GM21723 (cell line): ENCODE measurements around the gene QRFPR.
A peak's percentile ranks its signal among the peaks of the same experiment; 100 is the strongest.
"Not testable (repeated sequence)": the region's sequence is repeated elsewhere in the genome, so short reads cannot be mapped to it uniquely, and the experiment has no call there.

Experiments
- ATAC-seq: cut with Tn5 transposase; IDR thresholded peaks from one replicate; pipeline ENCODE4 v1.9.1; 2021; ENCODE audit warnings: mild to moderate bottlenecking, moderate library complexity; ENCODE audit not compliant: unreplicated experiment

The QRFPR gene

GRCh38 chr4:121380776-121381462 lies at the start of gene QRFPR:
QRFPR (minus strand) TSS chr4:121381018; CDS start chr4:121380647, 371 bp downstream.
- no peak for ATAC-seq

DNA sequence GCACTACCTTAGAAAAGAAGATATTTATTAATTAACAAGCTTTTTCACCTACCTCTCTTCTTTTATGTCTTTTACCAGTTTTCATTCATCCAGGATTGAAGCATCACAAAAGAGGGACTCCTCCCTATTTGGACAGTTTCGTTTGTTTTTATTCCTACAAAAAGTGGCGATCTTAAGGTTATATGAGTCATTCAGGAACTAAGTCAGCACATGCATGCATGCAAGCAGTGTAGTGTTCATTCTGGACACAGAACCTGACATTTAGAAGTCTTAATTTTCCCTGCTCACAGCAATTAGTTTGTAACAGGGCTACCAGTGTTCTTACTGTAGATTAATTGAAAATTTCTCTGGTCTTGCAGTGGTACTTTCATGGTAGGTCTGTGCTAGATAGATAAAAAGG lies 47.9 kb upstream of the QRFPR start:
- ATAC-seq, result no peak

DNA sequence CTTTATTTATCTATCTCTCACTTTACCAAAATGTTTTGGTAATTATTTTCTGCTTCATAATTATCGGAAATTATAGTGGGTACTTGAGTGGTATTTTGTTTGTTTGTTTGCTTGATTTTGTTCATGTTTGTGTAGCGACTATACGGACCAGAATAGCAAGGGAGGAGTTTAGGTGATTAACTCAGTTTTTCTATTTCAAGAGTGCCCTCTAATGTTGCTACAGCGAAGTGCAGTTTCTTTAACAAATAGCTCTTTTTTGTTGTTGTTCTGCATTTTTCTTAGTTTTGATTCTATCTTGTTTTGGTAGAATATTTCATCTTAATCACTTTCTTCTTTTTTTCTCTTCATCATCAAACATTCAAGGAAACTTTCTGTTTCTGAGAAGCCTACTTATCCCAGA lies 40.8 kb upstream of the QRFPR start:
- no peak for ATAC-seq

GRCh38 chr4:121411151-121411744 lies 30.4 kb upstream of the QRFPR start:
- no peak for ATAC-seq

DNA sequence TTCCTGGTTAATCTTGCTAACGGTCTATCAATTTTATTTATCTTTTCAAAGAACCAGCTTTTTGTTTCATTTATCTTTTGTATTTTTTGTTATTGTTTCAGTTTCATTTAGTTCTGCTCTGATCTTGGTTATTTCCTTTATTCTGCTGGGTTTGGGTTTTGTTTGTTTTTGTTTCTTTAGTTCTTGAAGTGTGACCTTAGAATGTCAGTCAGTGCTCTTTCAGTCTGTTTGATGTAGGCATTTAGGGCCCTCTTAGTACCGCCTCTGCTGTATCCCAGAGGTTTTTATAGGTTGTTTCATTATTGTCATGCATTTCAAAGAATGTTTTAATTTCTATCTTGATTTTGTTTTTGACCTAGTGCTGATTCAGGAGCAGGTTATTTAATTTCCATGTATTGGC lies 27.7 kb upstream of the QRFPR start:
- ATAC-seq, result not testable (repeated sequence)

- no peak for ATAC-seq
Measured at GRCh38 chr4:121400632-121401031, 19.8 kb upstream of the QRFPR start.

DNA sequence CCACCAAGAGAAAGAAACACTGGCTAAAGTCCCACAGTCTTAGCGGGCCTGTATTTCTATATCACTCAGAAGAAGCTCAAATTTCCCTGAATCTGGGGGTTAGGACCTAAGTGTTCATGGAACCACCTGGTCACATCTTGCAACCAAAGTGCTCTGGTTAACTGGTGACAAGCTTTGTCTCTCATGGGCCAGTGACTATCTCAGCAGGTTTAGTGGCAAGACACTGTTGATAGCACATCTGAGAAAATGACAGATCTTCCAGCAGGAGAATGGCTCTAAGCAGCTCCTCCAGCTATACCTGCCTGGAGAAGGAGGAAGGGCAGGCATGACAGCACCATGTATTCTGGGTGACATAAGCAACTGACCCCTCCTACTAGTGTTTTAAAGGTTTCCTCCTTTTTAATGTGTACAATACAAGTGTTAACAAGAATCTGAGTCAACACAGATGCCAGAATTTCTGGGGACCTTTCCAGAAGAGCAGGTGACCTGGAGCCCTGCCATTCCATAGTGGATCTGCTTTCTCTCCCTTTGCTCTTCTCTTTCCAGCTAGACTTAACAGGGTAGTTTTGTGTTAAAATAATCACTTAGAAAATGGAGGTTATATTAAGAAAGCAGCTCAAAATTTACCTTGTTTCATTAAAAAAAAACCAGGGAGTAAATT lies 17.3 kb upstream of the QRFPR start:
- ATAC-seq, result no peak

DNA sequence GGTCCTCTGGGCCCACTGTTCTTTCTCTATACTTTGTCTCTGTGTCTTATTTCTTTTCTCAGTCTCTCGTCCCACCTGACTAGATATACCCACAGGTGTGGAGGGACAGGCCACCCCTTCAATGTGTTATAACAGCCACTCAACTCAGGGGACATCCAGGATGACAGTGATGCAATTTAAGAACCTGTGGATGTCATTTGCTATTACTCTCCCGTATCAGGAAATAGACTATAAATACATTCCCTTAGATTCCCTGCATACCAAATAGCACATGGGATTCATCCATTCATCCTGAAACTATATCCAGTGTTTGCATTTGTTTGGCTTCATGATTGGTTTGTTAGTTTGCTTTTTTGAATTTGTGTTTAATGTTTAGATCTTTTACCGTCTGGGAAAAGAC lies 16.6 kb upstream of the QRFPR start:
- ATAC-seq, result no peak

- ATAC-seq, result no peak
Measured at GRCh38 chr4:121392426-121393086, 11.7 kb upstream of the QRFPR start.

DNA sequence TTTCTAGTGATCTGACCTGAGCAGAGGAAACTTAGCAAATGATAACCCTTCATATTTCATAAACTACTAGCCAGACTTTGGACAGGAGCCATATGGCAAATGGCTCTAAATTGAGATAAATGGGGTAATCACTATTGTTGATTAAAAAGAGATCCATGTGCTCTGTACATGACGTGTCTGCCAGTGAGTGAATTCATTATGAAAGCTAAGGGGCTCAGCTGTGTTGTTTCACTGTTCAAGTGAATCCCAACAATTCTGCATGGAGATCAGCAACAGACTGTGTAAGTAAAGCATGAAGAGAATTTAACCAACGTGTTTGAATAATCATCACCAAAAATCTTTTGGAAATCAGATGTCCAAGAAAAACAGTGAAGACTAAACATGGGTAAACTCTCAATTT lies 9.5 kb upstream of the QRFPR start:
- no peak for ATAC-seq

- no peak for ATAC-seq
Measured at GRCh38 chr4:121379276-121379675, 1.5 kb downstream of the QRFPR start.

DNA sequence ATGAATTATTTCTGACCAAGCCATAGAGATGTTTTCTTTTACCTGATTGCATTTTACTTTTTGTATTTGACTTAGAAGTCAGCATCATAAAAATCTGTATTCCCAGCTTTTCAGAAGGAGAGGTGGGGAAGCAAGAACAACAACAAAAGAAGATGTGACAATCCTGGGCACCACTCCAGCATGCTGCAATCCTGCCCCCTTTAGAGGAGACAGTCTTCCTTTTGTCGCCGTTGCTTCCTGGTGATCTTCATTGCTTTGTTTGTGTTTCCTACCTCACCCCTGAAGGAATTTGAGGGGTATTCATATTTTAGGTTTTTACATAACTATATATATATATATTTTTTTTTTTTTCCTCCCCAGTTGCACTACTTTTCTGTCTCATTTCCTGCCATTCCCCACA lies 3.7 kb downstream of the QRFPR start:
- no peak for ATAC-seq

GRCh38 chr4:121376556-121376955 lies 4.3 kb downstream of the QRFPR start:
- no peak for ATAC-seq

DNA sequence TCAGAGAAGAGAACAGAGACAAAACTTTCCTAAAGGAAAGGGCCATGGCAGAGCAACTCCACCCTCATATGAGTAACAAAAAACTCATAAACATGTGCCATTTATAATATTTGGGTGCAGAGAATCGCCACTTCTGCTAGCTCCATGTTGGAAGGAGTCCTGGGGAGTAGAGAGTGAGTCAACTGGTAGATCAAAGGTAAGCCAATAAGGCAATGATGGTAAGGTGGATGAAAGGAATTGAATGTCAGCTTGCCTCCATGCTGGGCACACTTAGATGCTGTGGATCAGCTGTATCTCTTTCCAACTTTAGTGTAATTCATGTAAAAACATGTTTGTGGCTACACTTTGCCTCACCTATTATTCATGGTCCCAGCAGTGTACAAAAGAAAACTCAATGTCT lies 4.7 kb downstream of the QRFPR start:
- ATAC-seq, result no peak

DNA sequence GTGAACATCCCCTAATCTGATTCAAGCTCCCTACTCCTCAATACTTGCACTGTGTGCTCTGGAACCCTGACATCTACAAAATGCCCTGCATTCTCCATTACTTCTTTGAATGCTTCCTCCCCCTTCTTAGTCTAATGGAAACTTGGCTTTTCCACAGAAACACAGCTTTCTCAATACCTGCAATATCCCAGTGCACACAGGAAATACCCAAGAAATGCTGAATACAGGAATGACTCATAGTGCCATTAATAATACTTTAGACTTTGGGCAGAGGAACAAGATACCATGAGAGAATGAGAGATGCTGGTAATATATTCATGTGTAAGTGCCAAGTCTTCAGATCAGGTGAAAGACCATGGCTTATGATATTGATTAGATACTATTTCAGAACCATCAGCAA lies 5.6 kb downstream of the QRFPR start:
- ATAC-seq, result no peak

DNA sequence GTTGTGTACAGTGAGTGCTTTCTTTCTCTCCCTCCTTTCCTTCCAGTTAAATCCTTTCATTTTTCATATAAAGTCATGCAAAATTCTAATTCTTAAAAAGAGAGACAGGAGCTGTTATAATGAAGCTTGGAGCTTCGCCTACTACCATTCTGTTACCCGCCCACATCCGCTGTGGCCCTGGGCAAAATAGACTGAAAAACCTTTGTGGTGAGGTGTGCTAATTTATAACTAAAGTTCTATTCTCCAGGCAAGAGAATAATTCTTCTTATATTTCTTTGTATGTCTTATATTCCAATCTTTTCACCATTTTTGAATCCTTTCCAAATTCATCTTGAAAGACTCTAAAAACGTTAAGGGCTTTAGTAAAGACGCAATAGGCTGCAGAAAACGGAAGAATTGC lies 7.0 kb downstream of the QRFPR start:
- no peak for ATAC-seq

DNA sequence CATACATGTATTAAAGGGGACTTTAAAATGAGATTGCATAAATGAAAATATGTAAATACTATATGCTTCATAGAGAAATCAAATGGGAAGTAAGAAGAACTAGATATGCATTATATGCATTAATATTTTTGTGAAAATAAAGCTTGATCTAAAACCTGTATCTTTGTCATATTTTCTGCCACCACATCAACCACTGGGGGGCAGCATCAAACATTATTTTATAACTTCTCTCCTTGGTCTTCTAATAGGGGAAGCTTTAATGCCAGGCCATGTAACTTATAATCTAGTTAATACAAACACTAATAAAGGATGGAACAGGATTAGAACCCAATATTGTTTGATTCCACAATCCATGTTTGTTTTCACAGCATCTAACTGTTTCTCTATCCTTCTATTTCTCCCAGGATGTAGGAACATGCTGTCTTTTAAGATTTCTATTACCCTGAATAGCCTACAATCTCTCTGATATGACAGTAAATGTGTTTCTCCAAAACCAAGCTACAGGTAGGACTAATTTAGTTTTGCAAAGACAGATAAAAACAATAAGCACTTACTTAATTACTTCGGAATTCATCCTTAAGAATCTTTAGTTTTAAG lies 10.0 kb downstream of the QRFPR start:
- ATAC-seq, result peak; percentile 56

- ATAC-seq, result no peak
Measured at GRCh38 chr4:121360495-121360894, 20.3 kb downstream of the QRFPR start.

GRCh38 chr4:121358473-121358872 lies 22.3 kb downstream of the QRFPR start:
- ATAC-seq, result no peak

DNA sequence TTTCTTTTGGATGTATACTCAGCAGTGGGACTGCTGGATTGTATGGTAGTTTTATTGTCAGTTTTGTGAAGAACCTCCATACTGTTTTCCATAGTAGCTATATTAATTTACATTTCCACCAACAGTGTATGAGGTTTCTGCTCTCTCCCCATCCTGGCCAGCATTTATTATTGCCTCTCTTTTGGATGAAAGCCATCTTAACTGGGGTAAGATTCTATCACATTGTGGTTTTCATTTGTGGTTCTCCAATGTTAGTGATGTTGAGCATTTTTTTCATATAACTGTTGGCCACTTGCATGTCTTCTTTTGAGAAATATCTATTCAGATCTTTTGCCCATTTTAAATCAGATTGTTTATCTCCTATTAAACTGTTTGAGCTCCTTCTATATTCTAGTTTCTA lies 27.6 kb downstream of the QRFPR start:
- ATAC-seq, result no peak

- no peak for ATAC-seq
Measured at GRCh38 chr4:121344098-121344497, 36.7 kb downstream of the QRFPR start.
